ENCODE measurements around the gene COL6A1.
A peak's percentile ranks its signal among the peaks of the same experiment; 100 is the strongest.

COL6A1 gene

GRCh38 chr21:45998871-45999580 lies 17.5 kb downstream of the COL6A1 start:
- H3K9me3 ChIP-seq (ENCODE audit: insufficient read depth, low read length): no peaks in the 10 kb centered on the region
- peaks cover 89% of the 10 kb centered on the region for H3K36me3 ChIP-seq (ENCODE audit: insufficient read depth, insufficient read length, low read length)
- H3K4me1 ChIP-seq (ENCODE audit: insufficient read depth, insufficient read length): peaks cover 14% of the 10 kb centered on the region
- H3K4me3 ChIP-seq (ENCODE audit: insufficient read length, low read depth): no peak overlapping the region
- DNase-seq (ENCODE audit: low read depth, low spot score): no peak
- H3K27me3 ChIP-seq (ENCODE audit: insufficient read depth, insufficient read length): no peaks in the 10 kb centered on the region
- TF ChIP-seq YY1 (IDR thresholded peaks at IDR 0.05; ENCODE audit: insufficient read depth, insufficient read length) (no peak), ZNF274 (IDR thresholded peaks at IDR 0.05; ENCODE audit: low read depth, low read length) (no peak), SUZ12 (IDR thresholded peaks at IDR 0.05; ENCODE audit: extremely low read depth, insufficient read depth, insufficient read length) (no peak)
- H3K9ac ChIP-seq (ENCODE audit: insufficient read length, low read depth): no peak overlapping the region

GRCh38 chr21:45999581-46000181 lies 18.1 kb downstream of the COL6A1 start:
- Histone ChIP-seq H3K36me3 (ENCODE audit: insufficient read depth, insufficient read length, low read length) (peaks cover 89% of the 10 kb centered on the region), H3K27me3 (ENCODE audit: insufficient read depth, insufficient read length) (no peaks in the 10 kb centered on the region), H3K4me3 (ENCODE audit: insufficient read length, low read depth) (no peak overlapping the region), H3K9ac (ENCODE audit: insufficient read length, low read depth) (no peak overlapping the region), H3K4me1 (ENCODE audit: insufficient read depth, insufficient read length) (peaks cover 12% of the 10 kb centered on the region), H3K9me3 (ENCODE audit: insufficient read depth, low read length) (no peaks in the 10 kb centered on the region)
- no peak for DNase-seq (ENCODE audit: low read depth, low spot score)
- TF ChIP-seq SUZ12 (IDR thresholded peaks at IDR 0.05; ENCODE audit: extremely low read depth, insufficient read depth, insufficient read length) (no peak), YY1 (IDR thresholded peaks at IDR 0.05; ENCODE audit: insufficient read depth, insufficient read length) (no peak), ZNF274 (IDR thresholded peaks at IDR 0.05; ENCODE audit: low read depth, low read length) (no peak)

- no peaks in the 10 kb centered on the region for H3K27me3 ChIP-seq (ENCODE audit: insufficient read depth, insufficient read length)
- peak overlapping the region; percentile 21 for H3K9ac ChIP-seq (ENCODE audit: insufficient read length, low read depth)
- no peak for DNase-seq (ENCODE audit: low read depth, low spot score)
- peaks cover 6% of the 10 kb centered on the region for H3K4me1 ChIP-seq (ENCODE audit: insufficient read depth, insufficient read length)
- no peaks in the 10 kb centered on the region for H3K9me3 ChIP-seq (ENCODE audit: insufficient read depth, low read length)
- H3K36me3 ChIP-seq (ENCODE audit: insufficient read depth, insufficient read length, low read length): peaks cover 88% of the 10 kb centered on the region
- TF ChIP-seq SUZ12 (IDR thresholded peaks at IDR 0.05; ENCODE audit: extremely low read depth, insufficient read depth, insufficient read length): no peak
- no peak for TF ChIP-seq YY1 (IDR thresholded peaks at IDR 0.05; ENCODE audit: insufficient read depth, insufficient read length)
- no peak for TF ChIP-seq ZNF274 (IDR thresholded peaks at IDR 0.05; ENCODE audit: low read depth, low read length)
- no peak overlapping the region for H3K4me3 ChIP-seq (ENCODE audit: insufficient read length, low read depth)
Measured at GRCh38 chr21:46000182-46000730, 18.7 kb downstream of the COL6A1 start.

GRCh38 chr21:46000731-46001641 lies 19.4 kb downstream of the COL6A1 start:
- TF ChIP-seq ZNF274 (IDR thresholded peaks at IDR 0.05; ENCODE audit: low read depth, low read length) (no peak), SUZ12 (IDR thresholded peaks at IDR 0.05; ENCODE audit: extremely low read depth, insufficient read depth, insufficient read length) (no peak), YY1 (IDR thresholded peaks at IDR 0.05; ENCODE audit: insufficient read depth, insufficient read length) (no peak)
- no peak for DNase-seq (ENCODE audit: low read depth, low spot score)
- Histone ChIP-seq H3K9ac (ENCODE audit: insufficient read length, low read depth) (no peak overlapping the region), H3K27me3 (ENCODE audit: insufficient read depth, insufficient read length) (no peaks in the 10 kb centered on the region), H3K4me1 (ENCODE audit: insufficient read depth, insufficient read length) (peaks cover under 1% of the 10 kb centered on the region), H3K9me3 (ENCODE audit: insufficient read depth, low read length) (no peaks in the 10 kb centered on the region), H3K36me3 (ENCODE audit: insufficient read depth, insufficient read length, low read length) (peaks cover 84% of the 10 kb centered on the region), H3K4me3 (ENCODE audit: insufficient read length, low read depth) (no peak overlapping the region)

- DNase-seq (ENCODE audit: low read depth, low spot score): no peak
- Histone ChIP-seq H3K36me3 (ENCODE audit: insufficient read depth, insufficient read length, low read length) (peaks cover 73% of the 10 kb centered on the region), H3K4me1 (ENCODE audit: insufficient read depth, insufficient read length) (peaks cover 3% of the 10 kb centered on the region), H3K9me3 (ENCODE audit: insufficient read depth, low read length) (no peaks in the 10 kb centered on the region), H3K27me3 (ENCODE audit: insufficient read depth, insufficient read length) (no peaks in the 10 kb centered on the region), H3K4me3 (ENCODE audit: insufficient read length, low read depth) (no peak overlapping the region), H3K9ac (ENCODE audit: insufficient read length, low read depth) (no peak overlapping the region)
- no peak for TF ChIP-seq SUZ12 (IDR thresholded peaks at IDR 0.05; ENCODE audit: extremely low read depth, insufficient read depth, insufficient read length)
- no peak for TF ChIP-seq YY1 (IDR thresholded peaks at IDR 0.05; ENCODE audit: insufficient read depth, insufficient read length)
- TF ChIP-seq ZNF274 (IDR thresholded peaks at IDR 0.05; ENCODE audit: low read depth, low read length): no peak
Measured at GRCh38 chr21:46001821-46002681, 20.5 kb downstream of the COL6A1 start.

GRCh38 chr21:46002841-46003574 lies 21.4 kb downstream of the COL6A1 start:
- H3K27me3 ChIP-seq (ENCODE audit: insufficient read depth, insufficient read length): no peaks in the 10 kb centered on the region
- no peak overlapping the region for H3K9ac ChIP-seq (ENCODE audit: insufficient read length, low read depth)
- H3K4me3 ChIP-seq (ENCODE audit: insufficient read length, low read depth): no peak overlapping the region
- TF ChIP-seq SUZ12 (IDR thresholded peaks at IDR 0.05; ENCODE audit: extremely low read depth, insufficient read depth, insufficient read length): no peak
- TF ChIP-seq YY1 (IDR thresholded peaks at IDR 0.05; ENCODE audit: insufficient read depth, insufficient read length): no peak
- peaks cover 64% of the 10 kb centered on the region for H3K36me3 ChIP-seq (ENCODE audit: insufficient read depth, insufficient read length, low read length)
- peaks cover 3% of the 10 kb centered on the region for H3K4me1 ChIP-seq (ENCODE audit: insufficient read depth, insufficient read length)
- no peaks in the 10 kb centered on the region for H3K9me3 ChIP-seq (ENCODE audit: insufficient read depth, low read length)
- DNase-seq (ENCODE audit: low read depth, low spot score): no peak
